Neutrophil (primary cell): Measurements from ENCODE around the gene OR7G3.

Experiments used
- H3K27ac ChIP-seq: fragments of 200-600 bp; sonication (generic); 2 replicates; pipeline ENCODE4 v1.5.1; 2016; ENCODE audit warnings: mild to moderate bottlenecking, moderate library complexity
- H3K27me3 ChIP-seq: fragments of 200-600 bp; sonication (generic); 2 replicates; pipeline ENCODE4 v1.6.0; 2016; ENCODE audit warnings: mild to moderate bottlenecking
- H3K36me3 ChIP-seq: fragments of 200-600 bp; sonication (generic); 2 replicates; pipeline ENCODE4 v1.5.1; 2017
- H3K4me1 ChIP-seq, 2 experiments: fragments of 200-600 bp in 1 of 2; sonication (generic) in 1 of 2; 1 replicate in 1 of 2; 2 replicates in 1 of 2; pipeline versions ENCODE4 v1.5.1 to v1.6.1; 2013 to 2016; ENCODE audit warnings: low read depth in 1 of 2, low read length in 1 of 2, mild to moderate bottlenecking in 1 of 2, moderate library complexity in 1 of 2; ENCODE audit not compliant: control insufficient read depth in 1 of 2, insufficient read depth in 1 of 2
- H3K4me3 ChIP-seq, 2 experiments: fragments of 200-600 bp in 1 of 2; sonication (generic) in 1 of 2; 1 replicate in 1 of 2; 2 replicates in 1 of 2; pipeline ENCODE4 v1.5.1; 2013 to 2016; ENCODE audit warnings: low read depth in 1 of 2, low read length in 1 of 2, mild to moderate bottlenecking in 1 of 2, moderate library complexity in 1 of 2
- H3K9me3 ChIP-seq: fragments of 200-600 bp; sonication (generic); 2 replicates; pipeline ENCODE4 v1.5.1; 2016
- CTCF ChIP-seq: fragments of 200-600 bp; sonication (generic); IDR thresholded peaks from 2 replicates; pipeline ENCODE4 v1.5.1; 2016; ENCODE audit warnings: antibody characterized with exemption

Gene OR7G3

GRCh38 chr19:9126900-9127405 is at the start of gene OR7G3:
OR7G3 (minus strand) TSS chr19:9126950; CDS start chr19:9126950, 0 bp downstream.
- no peaks in the 10 kb centered on the region for H3K27me3 ChIP-seq
- no peak for TF ChIP-seq CTCF
- no peak within 1 kb of the TSS for H3K27ac ChIP-seq
- H3K4me3 ChIP-seq: no peak within 1 kb of the TSS
- no peaks in the 10 kb centered on the region for H3K4me1 ChIP-seq
- H3K9me3 ChIP-seq: no peaks in the 10 kb centered on the region
- H3K36me3 ChIP-seq: no peaks in the 10 kb centered on the region

GRCh38 chr19:9175326-9175725 is 48.6 kb upstream of the OR7G3 start:
- H3K36me3 ChIP-seq: no peaks in the 10 kb centered on the region
- TF ChIP-seq CTCF: no peak

GRCh38 chr19:9171393-9171991 is 44.7 kb upstream of the OR7G3 start:
- Histone ChIP-seq H3K9me3 (no peaks in the 10 kb centered on the region), H3K4me1 (no peaks in the 10 kb centered on the region), H3K4me3 (no peak overlapping the region), H3K27ac (no peak overlapping the region), H3K27me3 (no peaks in the 10 kb centered on the region), H3K36me3 (no peaks in the 10 kb centered on the region)
- TF ChIP-seq CTCF: no peak

More at GRCh38 chr19:9175326-9175725, 48.6 kb upstream of the OR7G3 start:
- H3K9me3 ChIP-seq: no peaks in the 10 kb centered on the region
- no peak overlapping the region for H3K27ac ChIP-seq
- no peaks in the 10 kb centered on the region for H3K27me3 ChIP-seq
- H3K4me3 ChIP-seq: no peak overlapping the region
- no peaks in the 10 kb centered on the region for H3K4me1 ChIP-seq

GRCh38 chr19:9166846-9167245 is 40.1 kb upstream of the OR7G3 start:
- no peak overlapping the region for H3K27ac ChIP-seq
- H3K4me1 ChIP-seq: no peaks in the 10 kb centered on the region
- peaks cover 6% of the 10 kb centered on the region for H3K9me3 ChIP-seq
- no peak for TF ChIP-seq CTCF
- H3K27me3 ChIP-seq: no peaks in the 10 kb centered on the region
- peaks cover 12% of the 10 kb centered on the region for H3K36me3 ChIP-seq
- no peak overlapping the region for H3K4me3 ChIP-seq

- Histone ChIP-seq H3K9me3 (peaks cover 21% of the 10 kb centered on the region), H3K27me3 (no peaks in the 10 kb centered on the region), H3K27ac (no peak overlapping the region), H3K4me3 (no peak overlapping the region), H3K4me1 (no peaks in the 10 kb centered on the region), H3K36me3 (peaks cover 26% of the 10 kb centered on the region)
- no peak for TF ChIP-seq CTCF
These were observed 38.5 kb upstream of the OR7G3 start for GRCh38 chr19:9165261-9165660.
